Neural progenitor cell (in vitro differentiated cells): ENCODE measurements around the gene ARHGAP20. TPM values are rescaled to one million over a fixed set of nuclear protein-coding genes. Genes with fewer than 3 reads are reported as not detected.

Experiments used
- DNase-seq: peaks from one replicate; pipeline ENCODE4 v3.0.0-alpha.2; 2016; ENCODE audit warnings: low spot score
- H2AFZ ChIP-seq: fragments of 200-600 bp; sonication (generic); replicated peaks from 2 replicates; pipeline ENCODE4 v1.6.1; 2016; ENCODE audit warnings: antibody characterized with exemption
- H3F3A ChIP-seq: fragments of 200-600 bp; sonication (generic); 2 replicates; pipeline ENCODE4 v1.6.1; 2016; ENCODE audit warnings: antibody characterized with exemption, low read depth
- H3K27ac ChIP-seq: fragments of 200-600 bp; sonication (generic); 2 replicates; pipeline ENCODE4 v1.5.1; 2016; ENCODE audit warnings: mild to moderate bottlenecking
- H3K27me3 ChIP-seq: fragments of 200-600 bp; sonication (generic); 2 replicates; pipeline ENCODE4 v1.6.1; 2016; ENCODE audit warnings: mild to moderate bottlenecking, moderate library complexity
- H3K36me3 ChIP-seq: fragments of 200-600 bp; sonication (generic); 2 replicates; pipeline ENCODE4 v1.5.1; 2016
- H3K4me1 ChIP-seq: fragments of 200-600 bp; sonication (generic); 2 replicates; pipeline ENCODE4 v1.6.1; 2016; ENCODE audit warnings: mixed run types
- H3K4me2 ChIP-seq: fragments of 200-600 bp; sonication (generic); 2 replicates; pipeline ENCODE4 v1.6.1; 2016
- H3K4me3 ChIP-seq: fragments of 200-600 bp; sonication (generic); 2 replicates; pipeline ENCODE4 v1.5.1; 2016
- H3K79me2 ChIP-seq: fragments of 200-600 bp; sonication (generic); 2 replicates; pipeline ENCODE4 v1.6.1; 2016; ENCODE audit warnings: low read depth
- H3K9ac ChIP-seq: fragments of 200-600 bp; sonication (generic); 2 replicates; pipeline ENCODE4 v1.6.1; 2016
- H3K9me3 ChIP-seq: fragments of 200-600 bp; sonication (generic); 2 replicates; pipeline ENCODE4 v1.5.1; 2016; ENCODE audit warnings: low read depth
- H4K20me1 ChIP-seq: fragments of 200-600 bp; sonication (generic); 2 replicates; pipeline ENCODE4 v1.6.1; 2016; ENCODE audit warnings: low read depth
- H3K27ac Mint-ChIP-seq: 3 replicates; pipeline ENCODE4 v1.8.0; 2021; ENCODE audit warnings: mixed read lengths
- H3K27me3 Mint-ChIP-seq: 2 replicates; pipeline ENCODE4 v1.8.0; 2022; ENCODE audit warnings: low read depth, mild to moderate bottlenecking, inconsistent platforms, moderate library complexity, mixed read lengths; ENCODE audit not compliant: insufficient read depth
- H3K36me3 Mint-ChIP-seq: 3 replicates; pipeline ENCODE4 v1.8.0; 2021; ENCODE audit warnings: mixed read lengths
- H3K4me1 Mint-ChIP-seq: 3 replicates; pipeline ENCODE4 v1.8.0; 2021; ENCODE audit warnings: mixed read lengths
- H3K4me3 Mint-ChIP-seq: 3 replicates; pipeline ENCODE4 v1.8.0; 2021; ENCODE audit warnings: mild to moderate bottlenecking, moderate library complexity, mixed read lengths
- H3K9me3 Mint-ChIP-seq: 3 replicates; pipeline ENCODE4 v1.8.0; 2020; ENCODE audit warnings: mixed read lengths
- CTCF ChIP-seq: fragments of 200-600 bp; sonication (generic); IDR thresholded peaks from 2 replicates; pipeline ENCODE4 v1.5.1; 2017; ENCODE audit warnings: antibody characterized with exemption, mild to moderate bottlenecking
- EZH2 ChIP-seq: fragments of 200-600 bp; sonication (generic); IDR thresholded peaks from 2 replicates; pipeline ENCODE4 v1.6.1; 2017; ENCODE audit warnings: antibody characterized with exemption, mild to moderate bottlenecking, moderate library complexity
- EZH2phosphoT487 ChIP-seq: fragments of 200-600 bp; sonication (generic); IDR thresholded peaks from 2 replicates; pipeline ENCODE4 v1.6.1; 2017; ENCODE audit warnings: antibody characterized with exemption
- total RNA-seq: library from RNA; depleted of rRNA; stranded (reverse); fragments of >200 nt; gene quantifications from 2 replicates; pipeline ENCODE4 v1.2.3, GENCODE V29; 2015; ENCODE audit warnings: low replicate concordance

ARHGAP20 gene
- total RNA-seq, 1 donor from 2014 or later = not detected

- Histone ChIP-seq H4K20me1 (no peaks in the 10 kb centered on the region), H2AFZ (no peak overlapping the region), H3K4me1 (no peaks in the 10 kb centered on the region), H3K9ac (no peak overlapping the region), H3K27me3 (no peaks in the 10 kb centered on the region), H3K4me3 (no peak overlapping the region), H3K4me2 (no peak overlapping the region), H3K9me3 (no peaks in the 10 kb centered on the region), H3K79me2 (no peaks in the 10 kb centered on the region), H3K27ac (no peak overlapping the region), H3K36me3 (no peaks in the 10 kb centered on the region), H3F3A (no peaks in the 10 kb centered on the region)
- H3K27ac Mint-ChIP-seq = no peak overlapping the region
- H3K27me3 Mint-ChIP-seq = no peaks in the 10 kb centered on the region
- no peaks in the 10 kb centered on the region for H3K9me3 Mint-ChIP-seq
- TF ChIP-seq EZH2phosphoT487 (no peak), CTCF (no peak)
- H3K36me3 Mint-ChIP-seq = no peaks in the 10 kb centered on the region
- DNase-seq = no peak
- no peak overlapping the region for H3K4me3 Mint-ChIP-seq
- peaks cover 8% of the 10 kb centered on the region for H3K4me1 Mint-ChIP-seq
Observed at GRCh38 chr11:110759972-110760381, 47.7 kb upstream of the ARHGAP20 start.

DNA sequence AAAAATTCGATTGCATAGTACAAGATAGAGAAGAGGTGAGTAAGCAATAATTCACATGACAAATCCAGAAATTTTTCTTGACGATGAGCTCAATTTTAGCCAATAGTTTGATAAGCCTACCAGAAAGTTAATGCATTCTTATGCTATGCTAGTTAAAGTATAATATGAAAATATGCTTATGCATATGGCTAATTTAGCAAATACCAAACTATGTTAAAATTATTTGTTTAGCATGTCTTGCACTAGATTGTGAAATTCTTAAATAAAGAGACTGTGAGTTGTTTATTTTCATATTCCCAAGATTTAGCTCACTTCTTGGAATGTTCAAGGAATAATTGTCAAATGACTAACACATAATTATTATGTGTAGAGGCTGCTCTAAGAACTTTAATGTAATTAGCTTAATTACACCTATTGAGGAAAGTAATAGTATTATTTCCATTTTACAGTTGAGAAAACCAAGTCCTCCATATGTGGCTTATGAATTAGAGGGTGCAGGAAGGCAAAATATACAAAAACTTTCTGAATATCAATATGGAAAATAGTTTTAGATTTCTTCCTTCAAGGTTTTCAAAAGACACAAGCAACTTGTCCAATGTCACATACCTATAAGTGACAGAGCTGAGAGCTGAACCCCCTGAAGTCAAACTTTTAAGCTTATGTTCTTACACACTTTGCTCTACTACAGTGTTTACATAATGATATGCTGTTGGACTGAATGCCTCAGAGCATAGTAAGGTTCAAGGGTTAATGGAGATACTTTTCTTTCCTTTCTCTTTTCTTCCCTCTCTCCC lies 45.9 kb upstream of the ARHGAP20 start:
- no peak overlapping the region for H3K27ac Mint-ChIP-seq
- no peak overlapping the region for H3K27ac ChIP-seq
- H3K9ac ChIP-seq = no peak overlapping the region
- no peak overlapping the region for H2AFZ ChIP-seq
- no peak overlapping the region for H3K4me3 Mint-ChIP-seq
- no peak for DNase-seq
- H3K79me2 ChIP-seq = no peaks in the 10 kb centered on the region
- no peaks in the 10 kb centered on the region for H3K27me3 ChIP-seq
- H3K9me3 Mint-ChIP-seq = peaks cover 1% of the 10 kb centered on the region
- TF ChIP-seq CTCF (no peak), EZH2phosphoT487 (no peak), EZH2 (no peak)
- H3K4me2 ChIP-seq = no peak overlapping the region
- no peaks in the 10 kb centered on the region for H3F3A ChIP-seq
- H4K20me1 ChIP-seq = no peaks in the 10 kb centered on the region
- no peaks in the 10 kb centered on the region for H3K36me3 Mint-ChIP-seq
- H3K4me1 Mint-ChIP-seq = peaks cover 1% of the 10 kb centered on the region
- no peak overlapping the region for H3K4me3 ChIP-seq
- H3K9me3 ChIP-seq = no peaks in the 10 kb centered on the region
- H3K36me3 ChIP-seq = no peaks in the 10 kb centered on the region
- H3K4me1 ChIP-seq = no peaks in the 10 kb centered on the region
- no peaks in the 10 kb centered on the region for H3K27me3 Mint-ChIP-seq

- no peaks in the 10 kb centered on the region for H3K27me3 ChIP-seq
- H3K27ac Mint-ChIP-seq = no peak overlapping the region
Observed at GRCh38 chr11:110757066-110757465, 44.8 kb upstream of the ARHGAP20 start.

More at GRCh38 chr11:110757066-110757465, 44.8 kb upstream of the ARHGAP20 start:
- Mint-ChIP-seq H3K27me3 (no peaks in the 10 kb centered on the region), H3K4me1 (no peaks in the 10 kb centered on the region), H3K9me3 (peaks cover 3% of the 10 kb centered on the region), H3K4me3 (no peak overlapping the region), H3K36me3 (no peaks in the 10 kb centered on the region)
- H3K4me3 ChIP-seq = no peak overlapping the region
- no peak for TF ChIP-seq CTCF
- no peak for TF ChIP-seq EZH2phosphoT487
- no peak for TF ChIP-seq EZH2
- no peak for DNase-seq
- H3K9ac ChIP-seq = no peak overlapping the region
- H4K20me1 ChIP-seq = no peaks in the 10 kb centered on the region
- H3K4me2 ChIP-seq = no peak overlapping the region
- H2AFZ ChIP-seq = no peak overlapping the region
- H3K36me3 ChIP-seq = no peaks in the 10 kb centered on the region
- no peak overlapping the region for H3K27ac ChIP-seq
- no peaks in the 10 kb centered on the region for H3K79me2 ChIP-seq
- no peaks in the 10 kb centered on the region for H3F3A ChIP-seq
- H3K9me3 ChIP-seq = no peaks in the 10 kb centered on the region
- no peaks in the 10 kb centered on the region for H3K4me1 ChIP-seq
